Measurements from ENCODE around the gene PPEF1. TPM values are rescaled to one million over a fixed set of nuclear protein-coding genes. Genes with fewer than 3 reads are reported as not detected.
"Not testable (repeated sequence)": the region's sequence is repeated elsewhere in the genome, so short reads cannot be mapped to it uniquely, and the experiment has no call there.

Gene PPEF1
- total RNA-seq, 1 donor from 2014 or later = 0.26 TPM

- peaks cover 8% of the 10 kb centered on the region for H3K9me3 Mint-ChIP-seq
- DNase-seq (ENCODE audit: low read depth, low spot score) = no peak
- no peak overlapping the region for H3K27ac Mint-ChIP-seq (ENCODE audit: unreplicated experiment)
- H3K4me1 Mint-ChIP-seq = no peaks in the 10 kb centered on the region
- no peaks in the 10 kb centered on the region for H3K27me3 Mint-ChIP-seq (ENCODE audit: low read depth)
- TF ChIP-seq, protein P1, sequence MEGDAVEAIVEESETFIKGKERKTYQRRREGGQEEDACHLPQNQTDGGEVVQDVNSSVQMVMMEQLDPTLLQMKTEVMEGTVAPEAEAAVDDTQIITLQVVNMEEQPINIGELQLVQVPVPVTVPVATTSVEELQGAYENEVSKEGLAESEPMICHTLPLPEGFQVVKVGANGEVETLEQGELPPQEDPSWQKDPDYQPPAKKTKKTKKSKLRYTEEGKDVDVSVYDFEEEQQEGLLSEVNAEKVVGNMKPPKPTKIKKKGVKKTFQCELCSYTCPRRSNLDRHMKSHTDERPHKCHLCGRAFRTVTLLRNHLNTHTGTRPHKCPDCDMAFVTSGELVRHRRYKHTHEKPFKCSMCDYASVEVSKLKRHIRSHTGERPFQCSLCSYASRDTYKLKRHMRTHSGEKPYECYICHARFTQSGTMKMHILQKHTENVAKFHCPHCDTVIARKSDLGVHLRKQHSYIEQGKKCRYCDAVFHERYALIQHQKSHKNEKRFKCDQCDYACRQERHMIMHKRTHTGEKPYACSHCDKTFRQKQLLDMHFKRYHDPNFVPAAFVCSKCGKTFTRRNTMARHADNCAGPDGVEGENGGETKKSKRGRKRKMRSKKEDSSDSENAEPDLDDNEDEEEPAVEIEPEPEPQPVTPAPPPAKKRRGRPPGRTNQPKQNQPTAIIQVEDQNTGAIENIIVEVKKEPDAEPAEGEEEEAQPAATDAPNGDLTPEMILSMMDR (conservative IDR thresholded peaks at IDR 0.05) = no peak
- no peaks in the 10 kb centered on the region for H3K36me3 Mint-ChIP-seq (ENCODE audit: low read depth)
- H3K4me3 Mint-ChIP-seq = no peak overlapping the region
Observed at GRCh38 chrX:18757956-18758932, 50.8 kb downstream of the PPEF1 start.

GRCh38 chrX:18761750-18762149 lies 54.3 kb downstream of the PPEF1 start:
- H3K4me3 Mint-ChIP-seq = no peak overlapping the region
- no peaks in the 10 kb centered on the region for H3K27me3 Mint-ChIP-seq (ENCODE audit: low read depth)
- TF ChIP-seq, protein P1 (conservative IDR thresholded peaks at IDR 0.05) = no peak
- no peak for DNase-seq (ENCODE audit: low read depth, low spot score)
- peaks cover 3% of the 10 kb centered on the region for H3K36me3 Mint-ChIP-seq (ENCODE audit: low read depth)
- no peaks in the 10 kb centered on the region for H3K4me1 Mint-ChIP-seq
- H3K9me3 Mint-ChIP-seq = no peaks in the 10 kb centered on the region
- no peak overlapping the region for H3K27ac Mint-ChIP-seq (ENCODE audit: unreplicated experiment)

- H3K9me3 Mint-ChIP-seq; H3K4me3 Mint-ChIP-seq; H3K27ac Mint-ChIP-seq (ENCODE audit: unreplicated experiment); H3K36me3 Mint-ChIP-seq (ENCODE audit: low read depth); H3K27me3 Mint-ChIP-seq (ENCODE audit: low read depth); H3K4me1 Mint-ChIP-seq; DNase-seq (ENCODE audit: low read depth, low spot score): not testable (repeated sequence)
Observed at GRCh38 chrX:18763106-18763505, 55.7 kb downstream of the PPEF1 start.

GRCh38 chrX:18769364-18769763 lies 61.9 kb downstream of the PPEF1 start:
- TF ChIP-seq, protein P1 (conservative IDR thresholded peaks at IDR 0.05) = no peak
- Mint-ChIP-seq H3K36me3 (ENCODE audit: low read depth) (peaks cover 3% of the 10 kb centered on the region), H3K27ac (ENCODE audit: unreplicated experiment) (no peak overlapping the region), H3K4me3 (no peak overlapping the region), H3K27me3 (ENCODE audit: low read depth) (no peaks in the 10 kb centered on the region), H3K4me1 (no peaks in the 10 kb centered on the region), H3K9me3 (peaks cover 10% of the 10 kb centered on the region)
- no peak for DNase-seq (ENCODE audit: low read depth, low spot score)

GRCh38 chrX:18769812-18770573 lies 62.5 kb downstream of the PPEF1 start:
- H3K4me1 Mint-ChIP-seq = no peaks in the 10 kb centered on the region
- no peak overlapping the region for H3K27ac Mint-ChIP-seq (ENCODE audit: unreplicated experiment)
- H3K4me3 Mint-ChIP-seq = no peak overlapping the region
- H3K9me3 Mint-ChIP-seq = peaks cover 10% of the 10 kb centered on the region
- peaks cover 3% of the 10 kb centered on the region for H3K36me3 Mint-ChIP-seq (ENCODE audit: low read depth)
- DNase-seq (ENCODE audit: low read depth, low spot score) = no peak
- no peaks in the 10 kb centered on the region for H3K27me3 Mint-ChIP-seq (ENCODE audit: low read depth)
- TF ChIP-seq, protein P1 (conservative IDR thresholded peaks at IDR 0.05) = peak; percentile 18

Data from neural crest cell (in vitro differentiated cells).